Kidney epithelial cell (primary cell): ENCODE data around the gene ASF1B. TPM values are rescaled to one million over a fixed set of nuclear protein-coding genes. Genes with fewer than 3 reads are reported as not detected.

Experiments used
- DNase-seq: peaks from one replicate; pipeline ENCODE4 v3.0.0-alpha.2; 2010; ENCODE audit warnings: low read depth
- H3K27me3 ChIP-seq: 2 replicates; pipeline ENCODE4 v1.6.0; 2011; ENCODE audit warnings: low read length; ENCODE audit not compliant: control insufficient read depth, insufficient read depth
- H3K36me3 ChIP-seq: 2 replicates; pipeline ENCODE4 v1.5.1; 2011; ENCODE audit warnings: low read length; ENCODE audit not compliant: control insufficient read depth, insufficient read depth
- H3K4me3 ChIP-seq: 2 replicates; pipeline ENCODE4 v1.5.1; 2011; ENCODE audit warnings: low read depth, mild to moderate bottlenecking, control low read depth, low read length
- CTCF ChIP-seq: IDR thresholded peaks from 2 replicates; pipeline ENCODE4 v1.5.1; 2011; ENCODE audit warnings: mild to moderate bottlenecking, moderate library complexity, low read length, control low read depth, inconsistent platforms; ENCODE audit not compliant: insufficient read depth, poor library complexity, severe bottlenecking
- total RNA-seq: library from RNA; depleted of rRNA; stranded (reverse); fragments of >200 nt; gene quantifications from 2 replicates; pipeline ENCODE4 v1.2.3, GENCODE V29; 2015

Gene ASF1B
- total RNA-seq, 1 donor from 2014 or later: 4.4 TPM

GRCh38 chr19:14167576-14168138 is 31.3 kb upstream of the ASF1B start:
- DNase-seq: no peak

DNA sequence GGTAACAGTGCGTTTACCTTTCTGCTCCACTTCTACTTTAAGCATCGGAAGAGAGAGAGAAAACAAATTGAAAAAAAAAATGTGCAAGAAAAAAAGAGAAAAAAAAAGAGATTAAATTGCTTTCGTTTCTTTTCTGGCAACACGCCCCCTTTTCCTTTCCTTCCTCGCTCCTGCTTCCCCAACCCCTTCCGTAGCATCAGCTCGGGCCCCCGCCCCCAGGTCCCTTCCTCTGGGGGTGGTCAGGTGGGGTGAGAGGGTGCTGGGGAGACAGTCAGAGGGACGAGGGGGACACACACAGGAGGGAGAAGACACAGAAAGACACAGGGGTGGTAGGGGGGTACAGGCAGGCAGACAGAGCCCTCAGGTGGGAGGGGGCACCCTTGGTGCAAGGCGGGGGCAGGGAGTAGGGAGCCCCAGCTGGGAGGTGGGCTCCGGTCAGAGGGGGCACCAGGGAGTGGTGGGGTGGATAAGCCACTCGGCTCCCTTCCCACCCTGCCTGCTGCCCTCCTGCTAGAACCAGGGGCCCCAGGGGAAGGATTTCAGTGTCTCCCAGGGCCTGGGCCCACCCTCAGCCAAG is 30.7 kb upstream of the ASF1B start:
- no peak overlapping the region for H3K4me3 ChIP-seq
- peaks cover 15% of the 10 kb centered on the region for H3K27me3 ChIP-seq
- H3K36me3 ChIP-seq: no peaks in the 10 kb centered on the region
- TF ChIP-seq CTCF: no peak
- DNase-seq: no peak

More at GRCh38 chr19:14167576-14168138, 31.3 kb upstream of the ASF1B start:
- Histone ChIP-seq H3K27me3 (peaks cover 15% of the 10 kb centered on the region), H3K4me3 (no peak overlapping the region), H3K36me3 (no peaks in the 10 kb centered on the region)
- TF ChIP-seq CTCF: no peak

- H3K27me3 ChIP-seq: peaks cover 15% of the 10 kb centered on the region
- TF ChIP-seq CTCF: no peak
- no peak overlapping the region for H3K4me3 ChIP-seq
- DNase-seq: no peak
- H3K36me3 ChIP-seq: no peaks in the 10 kb centered on the region
Measured at GRCh38 chr19:14165990-14166830, 29.8 kb upstream of the ASF1B start.

DNA sequence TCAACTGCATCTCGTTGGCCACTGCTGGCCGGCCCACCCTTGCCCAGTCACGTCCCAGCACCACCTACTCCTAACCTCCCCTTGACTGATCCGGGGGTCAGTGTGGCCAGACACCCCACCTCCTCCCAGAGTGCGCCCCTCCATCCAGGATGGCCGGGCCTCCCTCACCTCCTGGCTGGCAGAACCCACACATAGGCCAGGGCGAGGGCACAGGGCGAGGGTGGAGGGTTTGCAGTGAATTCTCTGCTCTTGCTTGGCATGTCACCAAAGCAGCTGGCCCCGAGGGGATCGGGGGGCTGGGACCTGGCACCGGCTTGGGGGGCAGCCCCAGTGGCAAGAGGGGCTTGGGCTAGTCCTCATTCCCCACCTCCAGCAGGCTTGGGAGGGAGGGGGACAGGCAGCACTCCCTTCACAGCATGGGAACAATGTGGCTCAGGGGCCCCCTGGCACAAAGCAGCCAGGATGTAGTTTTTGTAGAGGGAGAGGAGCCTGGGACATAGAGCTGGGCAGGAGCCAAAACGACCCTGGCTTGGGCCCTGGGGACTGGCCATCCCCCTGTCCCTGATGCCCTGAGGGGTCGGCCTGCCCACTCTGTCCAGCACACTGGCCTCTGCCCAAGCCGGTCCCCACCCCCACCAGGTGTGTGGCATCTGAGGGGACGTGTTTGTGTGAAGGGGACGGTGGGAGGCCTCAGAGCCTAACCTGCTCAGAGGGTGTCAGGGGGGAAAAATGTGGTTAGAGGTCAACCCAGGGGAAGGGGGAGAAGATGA is 28.5 kb upstream of the ASF1B start:
- Histone ChIP-seq H3K4me3 (no peak overlapping the region), H3K27me3 (peaks cover 15% of the 10 kb centered on the region), H3K36me3 (no peaks in the 10 kb centered on the region)
- DNase-seq: no peak
- no peak for TF ChIP-seq CTCF

- DNase-seq: no peak
- Histone ChIP-seq H3K36me3 (no peaks in the 10 kb centered on the region), H3K4me3 (no peak overlapping the region), H3K27me3 (peaks cover 15% of the 10 kb centered on the region)
- no peak for TF ChIP-seq CTCF
Measured at GRCh38 chr19:14164082-14164481, 27.7 kb upstream of the ASF1B start.
